HG03064 (cell line): Measurements from ENCODE around the gene SUSD4.

Experiments used
- ATAC-seq: cut with Tn5 transposase; IDR thresholded peaks from one replicate; pipeline ENCODE4 v1.9.1; 2021; ENCODE audit warnings: low read depth; ENCODE audit not compliant: unreplicated experiment

Gene SUSD4

GRCh38 chr1:223331301-223331700 lies 32.7 kb downstream of the SUSD4 start:
- no peak for ATAC-seq

- ATAC-seq, result no peak
Measured at GRCh38 chr1:223330466-223330865, 33.5 kb downstream of the SUSD4 start.

GRCh38 chr1:223329664-223330415 lies 34.1 kb downstream of the SUSD4 start:
- no peak for ATAC-seq

- ATAC-seq, result no peak
Measured at GRCh38 chr1:223329252-223329651, 34.7 kb downstream of the SUSD4 start.

GRCh38 chr1:223328566-223328965 lies 35.4 kb downstream of the SUSD4 start:
- ATAC-seq, result no peak

- no peak for ATAC-seq
Measured at GRCh38 chr1:223326776-223327175, 37.2 kb downstream of the SUSD4 start.

- ATAC-seq, result no peak
Measured at GRCh38 chr1:223323491-223324484, 40.2 kb downstream of the SUSD4 start.

GRCh38 chr1:223322868-223323267 lies 41.1 kb downstream of the SUSD4 start:
- ATAC-seq, result no peak

- no peak for ATAC-seq
Measured at GRCh38 chr1:223320959-223321358, 43.0 kb downstream of the SUSD4 start.

- no peak for ATAC-seq
Measured at GRCh38 chr1:223319905-223320580, 43.9 kb downstream of the SUSD4 start.

- ATAC-seq, result no peak
Measured at GRCh38 chr1:223319398-223319797, 44.6 kb downstream of the SUSD4 start.

- ATAC-seq, result no peak
Measured at GRCh38 chr1:223316082-223316481, 47.9 kb downstream of the SUSD4 start.

- no peak for ATAC-seq
Measured at GRCh38 chr1:223315665-223316064, 48.3 kb downstream of the SUSD4 start.

- ATAC-seq, result no peak
Measured at GRCh38 chr1:223313415-223313754, 50.6 kb downstream of the SUSD4 start.

- no peak for ATAC-seq
Measured at GRCh38 chr1:223312705-223313414, 51.1 kb downstream of the SUSD4 start.

GRCh38 chr1:223312273-223312672 lies 51.7 kb downstream of the SUSD4 start:
- no peak for ATAC-seq

- no peak for ATAC-seq
Measured at GRCh38 chr1:223311826-223312225, 52.1 kb downstream of the SUSD4 start.

- ATAC-seq, result no peak
Measured at GRCh38 chr1:223308136-223308535, 55.8 kb downstream of the SUSD4 start.

GRCh38 chr1:223307544-223307943 lies 56.4 kb downstream of the SUSD4 start:
- ATAC-seq, result no peak

- no peak for ATAC-seq
Measured at GRCh38 chr1:223304931-223305330, 59.0 kb downstream of the SUSD4 start.
